IPS-NIHi11 (cell line): Measurements from ENCODE around the gene KCNJ6.

Experiments used
- DNase-seq: peaks from one replicate; pipeline ENCODE4 v3.0.0; 2012; ENCODE audit warnings: mixed read lengths, low spot score

Gene KCNJ6

DNA sequence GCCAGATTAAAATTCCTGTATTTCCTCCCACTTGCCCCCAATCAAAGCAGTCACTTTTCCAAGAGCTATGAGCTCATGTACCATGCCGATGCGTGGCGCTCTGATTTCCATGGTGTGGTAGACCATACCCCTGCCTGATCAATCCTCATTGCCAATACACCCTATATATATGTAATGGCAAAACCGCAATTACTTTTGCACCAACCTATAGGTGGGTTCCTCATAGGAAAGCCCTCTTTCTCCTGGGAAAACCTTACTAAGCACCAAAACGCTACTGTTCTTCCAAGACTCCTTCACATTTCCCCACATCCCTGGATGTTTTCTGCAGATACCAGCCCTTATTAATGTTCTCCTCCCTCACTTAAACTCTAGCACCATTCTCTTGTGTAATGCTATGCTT, 11.0 kb downstream of the KCNJ6 start:
- no peak for DNase-seq

DNA sequence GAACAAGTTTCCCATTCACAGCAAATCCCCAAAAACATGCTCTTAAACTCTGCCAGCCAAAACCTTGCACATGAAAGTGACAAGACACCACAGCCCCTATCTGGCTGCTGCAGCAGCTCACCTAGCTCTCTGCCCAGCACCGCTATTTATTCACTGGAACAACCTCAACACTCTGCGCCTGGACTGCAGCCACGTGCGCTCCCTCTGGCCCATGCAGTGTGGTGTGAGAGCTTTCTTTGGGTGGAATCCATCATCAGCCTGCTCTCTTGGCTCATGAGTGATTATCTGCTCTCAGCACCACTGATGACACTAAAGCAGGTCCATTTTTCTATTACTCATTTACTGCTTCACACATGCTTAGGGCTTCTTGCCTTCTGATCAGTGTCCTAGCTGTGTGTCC, 11.4 kb downstream of the KCNJ6 start:
- DNase-seq, result no peak

DNA sequence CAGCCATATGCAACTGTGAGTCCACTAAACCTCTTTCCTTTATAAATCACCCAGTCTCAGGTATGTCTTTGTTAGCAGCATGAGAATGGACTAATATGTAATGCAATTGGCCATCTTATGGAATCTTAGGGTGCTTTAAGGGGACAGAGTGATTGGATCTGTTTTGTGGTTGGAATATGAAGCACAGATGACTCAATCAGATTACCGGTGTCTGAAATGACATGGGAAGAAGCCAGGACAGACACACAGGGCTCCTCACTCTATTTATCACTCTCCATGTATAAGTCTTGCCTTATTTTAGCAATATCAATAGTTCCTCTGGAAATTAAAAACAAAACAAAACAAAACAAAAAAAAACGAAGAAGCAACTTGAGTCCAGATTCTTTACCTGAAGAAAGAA, 12.9 kb downstream of the KCNJ6 start:
- no peak for DNase-seq

DNA sequence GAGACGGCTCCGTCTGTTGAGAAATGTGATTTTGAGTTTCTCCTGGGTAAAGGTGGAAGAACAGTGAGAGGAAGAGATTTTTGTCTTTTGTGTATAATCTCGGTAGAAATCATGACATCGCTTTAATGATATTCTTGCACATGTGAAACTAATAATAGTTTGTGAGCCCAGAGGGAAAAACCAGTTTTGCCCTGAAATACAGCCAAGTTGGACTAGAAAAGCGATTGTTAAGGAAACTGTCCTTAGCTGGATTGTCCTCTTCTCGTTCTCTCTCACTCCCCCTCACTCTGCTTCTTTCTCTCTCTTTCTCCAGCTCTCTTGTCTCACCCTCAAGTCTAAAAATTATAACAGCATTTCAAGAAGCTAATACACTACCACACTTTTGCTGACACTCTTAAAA, 17.1 kb downstream of the KCNJ6 start:
- DNase-seq, result no peak

DNA sequence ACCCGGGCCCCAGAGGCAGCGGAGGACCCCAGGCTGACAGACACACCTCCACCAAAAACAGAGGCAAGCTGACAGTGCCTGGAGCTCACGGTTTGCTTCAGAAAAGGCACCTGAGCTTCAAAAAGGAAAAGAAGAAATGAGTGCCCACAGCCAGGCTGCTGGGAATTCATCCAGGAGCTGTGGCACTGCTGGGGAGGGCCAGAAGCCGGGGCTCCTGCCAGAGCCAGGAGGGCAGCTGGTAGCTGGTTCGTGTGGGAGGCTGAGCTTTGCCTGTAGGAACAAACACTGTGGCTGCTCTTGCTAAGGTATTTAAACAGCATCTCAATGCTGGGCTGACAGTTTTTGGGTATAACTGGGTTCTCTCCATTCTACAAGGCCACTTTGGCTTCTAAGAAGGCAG, 19.5 kb downstream of the KCNJ6 start:
- DNase-seq, result no peak

DNA sequence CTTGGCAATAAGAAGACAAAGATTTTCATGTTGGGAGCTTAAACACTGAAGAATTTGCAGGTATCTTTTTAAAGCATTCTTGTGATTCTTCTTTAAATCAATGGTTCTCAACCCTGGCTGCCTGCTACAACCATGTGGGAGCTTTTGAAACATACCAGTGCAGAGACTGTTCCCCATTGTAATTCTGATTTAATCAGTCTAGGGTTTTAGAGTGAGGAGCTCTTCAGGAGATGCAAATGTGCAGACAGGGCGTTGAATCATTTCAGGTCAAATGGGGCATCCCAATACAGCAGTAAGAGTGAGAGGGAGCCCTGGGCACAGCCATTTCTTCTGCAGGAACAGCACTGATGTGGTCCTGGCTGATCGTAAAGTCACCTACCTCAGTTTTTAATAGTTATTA, 24.3 kb downstream of the KCNJ6 start:
- DNase-seq, result peak; percentile 27

DNA sequence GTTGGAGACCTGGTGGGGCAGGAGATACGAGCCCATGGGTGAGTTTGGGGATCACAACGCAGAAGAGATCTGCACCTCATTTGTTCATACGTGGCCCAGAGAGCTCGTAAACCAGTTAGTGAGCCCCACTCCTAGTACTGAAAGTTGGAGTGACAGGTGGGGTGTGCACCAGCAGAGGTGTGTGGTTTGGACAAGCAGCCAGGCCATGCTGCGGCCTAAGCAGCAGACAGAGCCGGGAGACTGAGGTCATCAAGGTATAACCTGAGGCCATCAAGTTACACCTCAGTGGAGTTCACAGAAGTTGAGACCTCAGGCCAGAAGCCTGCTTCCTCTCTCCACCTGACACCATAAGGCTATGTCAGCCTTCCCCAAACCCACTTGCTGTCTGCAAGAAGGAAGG, 27.6 kb downstream of the KCNJ6 start:
- DNase-seq, result no peak

DNA sequence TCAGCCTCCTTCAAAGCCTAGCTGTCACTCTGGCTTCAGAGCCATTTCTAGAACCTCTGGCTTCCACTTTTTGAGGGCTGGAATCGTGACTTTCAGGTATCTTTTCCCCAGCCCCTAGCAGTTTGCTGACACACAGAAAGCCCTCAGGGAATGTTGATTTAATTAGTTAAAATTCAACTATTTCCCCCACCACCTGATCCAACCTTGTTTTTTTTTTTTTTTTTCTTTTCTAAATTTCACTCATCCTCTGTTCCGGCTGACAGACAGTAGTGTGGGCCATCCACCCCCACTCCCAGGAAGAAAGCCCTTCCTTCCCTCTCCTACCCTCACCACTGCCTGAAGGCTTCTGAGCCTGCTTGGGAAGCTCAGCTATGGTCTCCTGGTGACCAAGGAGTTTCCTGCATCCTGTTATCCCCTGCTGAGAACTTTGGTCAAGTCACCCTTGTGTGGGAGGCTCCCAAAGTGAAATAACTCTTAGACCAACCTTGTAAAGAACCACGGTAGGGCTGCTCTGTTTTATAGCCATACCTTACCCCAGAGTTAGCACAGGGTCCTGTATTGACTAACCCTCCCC, 29.4 kb downstream of the KCNJ6 start:
- DNase-seq, result no peak

DNA sequence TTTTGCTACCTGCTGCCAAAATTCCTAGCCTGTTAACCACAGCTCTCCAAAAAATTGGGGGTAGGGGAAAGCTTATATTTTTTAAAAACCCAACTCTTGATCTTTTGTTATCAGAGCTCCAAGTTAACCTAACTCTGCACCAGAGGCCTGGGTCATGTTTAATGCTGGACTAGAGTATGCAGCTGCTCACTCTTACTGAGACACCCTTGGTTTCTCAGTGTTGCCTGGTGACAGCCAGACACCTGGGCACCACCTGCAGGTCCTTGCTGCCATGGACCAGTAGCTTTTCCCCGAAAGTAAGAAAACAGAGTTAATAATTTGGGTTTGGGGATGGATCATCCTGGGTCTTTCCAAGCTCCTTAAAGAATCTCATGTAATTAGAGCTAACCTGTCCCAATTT, 30.1 kb downstream of the KCNJ6 start:
- DNase-seq, result no peak

DNA sequence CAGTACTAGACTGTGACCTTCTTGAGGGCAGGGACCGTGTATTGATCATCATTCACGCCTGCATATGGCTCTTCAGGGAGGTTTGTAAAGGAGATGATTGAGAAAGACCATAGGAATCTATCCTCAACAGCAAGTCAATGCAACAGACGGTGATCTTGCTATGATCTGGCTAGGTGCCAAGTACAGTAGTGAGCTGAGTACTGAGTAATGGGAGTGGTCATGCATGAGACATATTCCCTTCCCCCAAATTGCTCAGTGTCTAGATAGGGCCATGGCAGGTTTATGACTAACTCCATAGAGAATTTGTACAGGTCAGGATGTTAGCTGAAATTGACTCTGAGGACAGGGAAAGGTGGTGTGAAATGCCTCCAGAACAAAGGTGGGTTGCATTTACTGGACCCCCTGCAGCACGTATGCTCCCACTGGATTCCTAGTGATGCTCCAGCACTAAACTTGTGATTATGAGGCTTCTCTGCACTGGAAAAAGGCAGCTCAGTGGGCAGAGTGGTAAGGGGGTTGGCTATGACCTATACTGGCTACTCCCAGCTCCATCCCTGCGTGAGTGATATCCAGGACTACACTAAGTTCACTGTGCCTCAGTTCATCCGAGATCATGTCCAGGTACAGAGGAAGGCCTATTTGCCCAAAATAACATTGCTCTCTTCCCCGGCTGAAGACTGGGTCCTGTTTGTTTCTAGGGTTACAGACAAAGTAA, 37.2 kb downstream of the KCNJ6 start:
- DNase-seq, result no peak

DNA sequence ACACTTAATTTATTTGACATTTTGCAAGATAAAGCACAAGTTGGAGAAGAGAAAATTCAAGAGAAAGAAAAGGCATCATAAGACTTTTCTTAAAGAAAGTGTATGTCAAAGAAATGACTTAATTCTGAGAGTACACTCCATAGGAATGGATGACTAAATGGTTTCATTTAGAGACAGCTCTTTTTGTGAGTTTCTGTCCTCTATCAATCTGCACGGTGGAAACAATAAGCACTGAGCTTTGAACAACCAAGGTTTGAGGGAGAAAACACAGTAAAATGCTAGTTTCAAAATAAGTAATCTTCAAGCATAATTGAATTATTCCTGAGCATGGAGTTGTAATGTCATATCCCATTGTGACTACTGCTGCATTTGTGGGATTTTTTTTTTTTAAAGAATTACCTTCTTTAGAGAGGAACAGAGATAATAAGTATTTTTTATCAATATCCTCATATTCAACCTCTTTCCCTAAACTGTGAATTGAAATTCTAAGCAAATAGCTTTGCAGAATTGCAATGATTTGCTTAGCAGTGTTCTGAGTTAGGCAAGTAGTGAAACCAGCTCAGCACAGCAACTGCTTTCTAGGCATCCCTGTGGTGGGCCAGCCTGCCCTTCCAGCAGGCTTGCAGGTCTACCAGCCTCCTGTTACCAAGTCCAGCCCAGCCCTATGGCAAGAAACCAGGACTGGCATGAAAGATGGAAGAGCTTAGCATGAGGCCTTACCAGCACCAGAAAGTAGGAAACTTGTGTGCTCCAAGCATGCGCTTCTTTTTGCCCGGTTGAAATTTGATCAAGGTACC, 38.2 kb downstream of the KCNJ6 start:
- no peak for DNase-seq

DNA sequence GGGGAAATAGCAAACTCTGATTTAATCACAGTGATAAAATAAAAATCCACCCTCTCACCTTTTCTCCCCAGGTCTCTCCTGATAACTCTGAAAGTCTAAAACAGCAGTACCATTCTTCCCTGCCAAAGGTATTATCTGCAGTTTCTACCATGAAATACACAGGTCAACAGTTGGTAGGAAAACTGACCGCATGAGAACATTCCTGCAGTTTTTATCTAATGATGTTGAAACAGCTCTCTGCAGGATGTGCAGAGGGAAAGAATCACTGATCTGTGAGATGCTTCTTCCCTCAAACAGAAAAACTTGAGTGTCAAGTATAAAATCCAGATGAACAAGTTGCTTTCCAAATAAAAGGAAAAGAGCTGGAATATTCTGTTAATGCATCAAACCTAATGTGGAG, 39.1 kb downstream of the KCNJ6 start:
- DNase-seq, result no peak

DNA sequence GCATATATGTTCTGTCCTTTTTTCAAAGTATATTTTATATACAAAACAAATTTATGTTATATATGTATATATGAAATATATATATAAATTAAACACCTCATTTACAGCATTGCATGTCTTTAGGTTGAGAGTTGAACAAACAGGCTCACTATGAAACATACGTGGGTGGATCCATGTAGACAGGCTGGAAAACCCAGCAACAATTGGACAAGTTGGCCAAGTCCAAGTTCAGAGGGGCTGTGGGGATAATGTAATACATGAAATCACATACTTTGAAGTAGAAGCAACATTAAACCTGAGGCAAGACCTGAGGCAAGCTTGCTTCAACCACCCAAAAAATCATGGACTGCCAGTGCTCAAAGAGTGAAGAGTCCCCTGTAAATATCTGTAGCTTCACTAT, 39.7 kb downstream of the KCNJ6 start:
- DNase-seq, result no peak

DNA sequence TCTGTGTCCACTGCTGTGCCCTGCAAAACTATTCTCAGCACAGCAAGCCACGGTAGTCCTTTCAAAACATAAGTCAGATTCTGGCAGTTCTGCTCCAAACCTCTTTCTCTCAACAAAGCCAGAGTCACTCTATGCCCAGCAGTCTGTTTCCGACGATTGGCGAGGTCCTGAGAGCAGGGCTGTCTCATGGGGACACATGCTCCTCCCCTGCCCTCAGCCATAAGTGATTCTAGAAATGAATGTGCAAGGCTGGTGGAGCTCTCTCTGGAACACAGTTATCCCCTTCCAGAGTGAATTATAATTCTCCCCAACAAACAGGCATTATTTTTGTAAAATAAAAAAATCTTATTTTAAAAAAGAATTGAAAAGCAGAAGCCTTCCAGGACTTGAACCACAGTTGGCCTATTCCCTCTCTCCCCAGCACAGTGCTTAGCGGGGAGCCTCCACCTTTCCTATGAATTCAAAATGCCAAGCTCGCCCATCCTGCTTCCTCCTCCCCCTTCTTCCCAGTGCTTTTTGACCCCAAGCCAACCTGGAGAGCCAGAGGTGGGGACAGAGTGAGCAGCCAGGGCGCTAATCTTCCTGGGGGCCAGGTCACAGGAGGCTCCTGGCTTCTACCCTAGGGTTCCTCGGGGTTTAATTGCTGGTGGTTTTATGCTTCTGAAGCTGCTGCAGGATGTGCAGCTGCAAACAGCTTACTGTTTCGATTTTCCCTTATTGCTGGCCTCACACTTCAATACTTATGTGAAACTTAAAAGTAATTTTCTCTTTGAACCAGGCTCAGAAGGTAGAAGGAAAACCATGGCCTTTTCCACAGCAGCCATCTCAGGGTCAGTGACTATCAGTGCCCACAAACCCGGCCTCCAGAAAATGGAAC, 41.1 kb downstream of the KCNJ6 start:
- no peak for DNase-seq

DNA sequence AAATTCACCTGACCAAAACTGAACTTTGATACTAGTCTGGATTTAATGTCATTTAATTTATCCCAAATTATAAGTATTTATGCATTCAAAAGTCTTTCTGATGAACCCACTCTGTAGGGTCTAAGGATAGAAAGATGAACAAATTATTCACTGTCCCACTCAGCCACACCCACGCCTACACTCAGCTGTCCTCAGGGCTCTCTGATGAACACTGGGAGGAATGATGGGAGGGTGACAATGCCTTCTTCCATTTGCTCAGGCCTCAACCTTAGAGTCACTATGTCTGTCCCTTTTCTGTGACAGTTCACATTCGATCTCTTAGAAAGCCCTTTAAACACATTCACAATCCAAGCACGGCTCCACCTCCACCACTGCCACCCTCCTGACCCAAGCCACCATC, 41.8 kb downstream of the KCNJ6 start:
- no peak for DNase-seq

DNA sequence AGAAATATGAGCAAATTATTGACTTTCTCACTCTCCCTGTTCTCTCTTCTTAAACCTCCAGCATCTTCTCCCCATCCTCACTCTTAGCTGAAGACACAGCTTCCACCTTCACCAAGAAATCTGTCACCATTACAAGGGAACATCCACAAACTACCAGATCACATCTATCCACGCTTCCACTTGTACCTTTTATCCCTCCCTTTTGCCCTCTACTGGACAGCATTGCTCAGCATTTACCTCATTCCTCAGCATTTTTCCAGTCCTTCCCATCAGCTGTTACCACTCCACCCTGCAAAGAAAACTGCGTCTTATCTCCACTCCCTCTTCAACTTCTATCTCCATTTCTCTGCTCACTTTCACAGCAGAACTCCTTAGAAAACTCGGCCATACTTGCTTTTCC, 42.6 kb downstream of the KCNJ6 start:
- peak; percentile 25 for DNase-seq

DNA sequence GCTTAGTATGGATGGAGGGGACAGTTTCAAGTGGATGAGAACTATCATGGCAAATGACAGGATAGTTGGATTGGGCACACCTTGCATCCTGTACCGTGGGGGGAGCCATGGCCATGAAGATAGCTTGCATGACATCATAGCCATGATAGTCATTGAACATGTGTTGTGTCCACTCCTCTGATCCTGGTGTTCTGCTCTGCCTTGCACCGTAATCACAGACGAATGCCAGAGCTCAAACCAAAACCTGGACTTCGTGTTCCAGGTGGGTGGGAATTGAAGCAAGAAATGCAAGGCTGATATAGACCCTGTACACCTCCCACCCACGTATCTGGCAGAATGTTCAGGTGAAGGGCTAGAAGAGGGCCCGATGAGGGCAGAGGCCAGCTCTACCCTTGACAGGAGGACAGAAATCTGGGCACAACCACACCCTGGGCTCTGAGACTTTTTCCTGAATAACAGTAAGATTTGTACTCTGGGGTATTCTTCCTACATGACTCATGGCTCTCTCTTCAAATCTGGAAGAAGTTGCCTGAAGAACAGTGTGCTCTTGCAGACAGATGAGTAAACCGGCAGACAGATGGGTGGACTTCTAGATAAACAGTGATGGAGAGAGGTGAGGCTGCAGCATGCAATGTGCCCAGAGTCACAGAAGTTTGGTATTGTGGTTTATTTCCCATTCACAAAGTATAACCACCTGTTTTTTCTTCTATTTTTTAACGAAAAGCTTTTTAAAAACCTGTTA, 45.0 kb downstream of the KCNJ6 start:
- DNase-seq, result no peak

DNA sequence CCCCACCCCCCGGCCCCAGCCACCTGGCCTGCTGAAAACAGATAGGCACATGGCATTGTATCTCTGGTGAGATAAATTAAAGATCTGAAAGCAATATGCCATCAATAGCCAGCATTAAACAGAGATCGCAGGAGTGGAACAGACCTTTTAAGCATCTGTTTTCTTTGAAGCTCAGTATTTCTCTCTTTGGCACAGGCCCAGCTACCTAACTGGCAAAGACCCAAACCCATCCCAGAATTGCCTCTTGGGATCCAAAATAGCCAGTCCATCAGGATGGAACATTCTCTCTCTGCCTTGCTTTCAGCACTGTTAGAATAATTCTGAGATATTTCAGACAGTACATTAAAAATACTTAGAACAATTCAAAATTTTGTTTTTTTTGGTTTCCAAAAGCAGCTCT, 46.0 kb downstream of the KCNJ6 start:
- DNase-seq, result no peak

DNA sequence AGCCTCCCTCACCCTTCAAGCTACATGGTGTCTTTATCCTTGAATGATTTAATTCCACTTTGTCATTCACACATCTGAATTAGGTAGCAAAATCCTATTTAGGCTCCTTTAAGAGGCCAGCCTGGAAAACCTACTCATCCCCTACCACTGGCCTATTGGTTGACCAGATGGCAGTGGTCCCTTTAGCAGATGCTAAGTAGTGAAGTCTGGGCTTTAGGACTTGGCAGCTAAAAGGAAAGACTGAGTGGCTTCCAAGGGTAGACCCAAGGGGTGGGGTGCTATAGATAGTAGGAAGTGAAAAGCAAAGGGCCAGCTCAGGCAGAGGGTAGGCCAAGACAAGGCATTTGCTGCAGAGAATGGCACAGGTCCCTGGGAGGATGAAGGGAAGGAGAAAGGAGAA, 46.6 kb downstream of the KCNJ6 start:
- DNase-seq, result no peak

DNA sequence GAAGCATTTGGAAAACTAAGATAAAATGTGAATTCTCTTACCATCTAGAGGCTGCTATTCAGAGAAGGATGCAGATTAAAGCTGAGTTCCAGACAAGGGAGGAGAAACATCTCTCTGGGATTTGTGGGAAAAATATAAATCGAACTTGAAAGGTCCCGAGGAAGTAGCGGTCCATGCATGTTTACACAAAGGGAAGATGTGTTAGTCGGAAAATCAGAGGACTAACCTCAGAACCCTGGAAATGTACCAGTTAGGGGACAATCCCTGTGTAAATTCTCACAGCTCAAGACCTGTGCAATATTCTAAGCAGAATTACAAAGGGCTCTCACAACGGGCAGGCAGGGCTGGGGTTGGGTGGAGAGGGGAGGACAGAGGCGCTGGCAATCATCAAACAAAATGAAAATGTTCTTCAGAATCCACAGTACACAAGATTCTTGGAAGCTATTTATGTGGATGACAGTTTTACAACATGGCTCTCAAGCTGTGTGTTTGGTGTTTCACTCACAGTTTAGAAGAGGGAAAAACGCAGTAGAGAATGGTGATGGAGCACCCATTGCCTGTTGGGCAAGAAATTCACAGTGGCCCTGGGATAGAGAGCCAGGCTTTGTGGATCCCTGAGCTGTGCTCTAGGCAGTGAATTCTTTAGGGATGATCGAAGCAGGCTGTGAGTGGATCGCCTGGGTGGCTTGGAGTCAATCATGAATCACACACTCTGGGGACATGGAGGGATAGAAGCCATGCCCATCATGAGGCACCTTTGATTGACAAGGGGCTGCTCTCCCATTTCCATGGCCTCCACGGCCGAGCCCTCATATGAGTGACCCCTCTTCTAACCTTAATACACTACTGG, 47.6 kb downstream of the KCNJ6 start:
- no peak for DNase-seq

DNA sequence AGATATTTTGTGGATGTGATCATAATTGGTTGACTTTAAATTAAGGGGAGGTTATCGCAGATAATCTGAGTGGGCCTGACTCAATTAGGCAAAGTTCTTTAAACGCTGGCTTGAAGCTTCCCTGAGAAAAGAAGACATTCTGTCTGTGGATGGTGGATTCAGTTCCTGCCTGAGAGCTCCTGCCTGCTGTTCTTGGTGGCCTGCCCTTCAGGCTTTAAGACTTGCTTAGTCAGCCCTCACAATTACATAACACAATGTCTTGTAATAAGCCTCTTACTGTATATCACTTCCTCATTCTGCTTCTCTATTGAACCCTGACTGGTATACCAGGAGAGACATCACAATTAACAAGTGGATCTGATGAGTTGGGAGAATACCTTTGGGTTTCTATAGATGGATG, 50.2 kb downstream of the KCNJ6 start:
- DNase-seq, result no peak
